SK-N-SH treated with all-trans-retinoic acid at 6 μM for 48 hours (cell line): ENCODE data around the gene GATA5.

Experiments used
- ARNTL ChIP-seq: fragments of 450-650 bp; formaldehyde crosslinking; IDR thresholded peaks from 2 replicates; pipeline ENCODE4 v1.5.0; 2020; ENCODE audit warnings: low read depth, mild to moderate bottlenecking, moderate library complexity, borderline replicate concordance
- BACH2 ChIP-seq: fragments of 250-450 bp; sonication (Bioruptor Pico); IDR thresholded peaks from 2 replicates; pipeline ENCODE4 v1.9.0; 2021; ENCODE audit warnings: mild to moderate bottlenecking, borderline replicate concordance
- CSDC2 ChIP-seq: fragments of 250-450 bp; sonication (Bioruptor Pico); IDR thresholded peaks from 2 replicates; pipeline ENCODE4 v1.5.0; 2020; ENCODE audit warnings: mild to moderate bottlenecking, moderate library complexity
- ESRRG ChIP-seq: fragments of 250-450 bp; sonication (Bioruptor Pico); IDR thresholded peaks from 2 replicates; pipeline ENCODE4 v1.6.1; 2021; ENCODE audit warnings: mild to moderate bottlenecking
- RARB ChIP-seq: fragments of 250-450 bp; sonication (Bioruptor Pico); IDR thresholded peaks from 2 replicates; pipeline ENCODE4 v1.8.0; 2021; ENCODE audit warnings: mild to moderate bottlenecking, moderate library complexity
- SNAI2 ChIP-seq: fragments of 250-450 bp; sonication (Bioruptor Pico); IDR thresholded peaks from 2 replicates; pipeline ENCODE4 v1.5.0; 2020; ENCODE audit warnings: mild to moderate bottlenecking, moderate library complexity
- TOX ChIP-seq: fragments of 250-450 bp; sonication (Bioruptor Pico); IDR thresholded peaks from 2 replicates; pipeline ENCODE4 v1.8.0; 2021; ENCODE audit warnings: mild to moderate bottlenecking, moderate library complexity, borderline replicate concordance
- ZFP3 ChIP-seq: fragments of 250-450 bp; sonication (Bioruptor Pico); IDR thresholded peaks from 2 replicates; pipeline ENCODE4 v1.5.0; 2020; ENCODE audit warnings: mild to moderate bottlenecking, moderate library complexity
- ZFP30 ChIP-seq: fragments of 450-650 bp; formaldehyde crosslinking; IDR thresholded peaks from 2 replicates; pipeline ENCODE4 v1.5.0; 2022; ENCODE audit warnings: mild to moderate bottlenecking, moderate library complexity
- ZNF565 ChIP-seq: fragments of 450-650 bp; formaldehyde crosslinking; conservative IDR thresholded peaks from 2 replicates; pipeline ENCODE4 v1.5.0; 2020; ENCODE audit warnings: low read depth, mild to moderate bottlenecking, moderate library complexity
- ZNF70 ChIP-seq: fragments of 450-650 bp; formaldehyde crosslinking; IDR thresholded peaks from 2 replicates; pipeline ENCODE4 v1.5.0; 2020; ENCODE audit warnings: mild to moderate bottlenecking, moderate library complexity
- TF ChIP-seq, protein P1 (sequence below): fragments of 250-450 bp; sonication (Bioruptor Pico); IDR thresholded peaks from 2 replicates; pipeline ENCODE4 v1.5.1; 2020; ENCODE audit warnings: low read depth, mild to moderate bottlenecking, moderate library complexity
- TF ChIP-seq, protein P2 (sequence below): fragments of 250-450 bp; sonication (Bioruptor Pico); IDR thresholded peaks from 2 replicates; pipeline ENCODE4 v1.8.0; 2020; ENCODE audit warnings: mild to moderate bottlenecking, moderate library complexity, borderline replicate concordance

DNA sequence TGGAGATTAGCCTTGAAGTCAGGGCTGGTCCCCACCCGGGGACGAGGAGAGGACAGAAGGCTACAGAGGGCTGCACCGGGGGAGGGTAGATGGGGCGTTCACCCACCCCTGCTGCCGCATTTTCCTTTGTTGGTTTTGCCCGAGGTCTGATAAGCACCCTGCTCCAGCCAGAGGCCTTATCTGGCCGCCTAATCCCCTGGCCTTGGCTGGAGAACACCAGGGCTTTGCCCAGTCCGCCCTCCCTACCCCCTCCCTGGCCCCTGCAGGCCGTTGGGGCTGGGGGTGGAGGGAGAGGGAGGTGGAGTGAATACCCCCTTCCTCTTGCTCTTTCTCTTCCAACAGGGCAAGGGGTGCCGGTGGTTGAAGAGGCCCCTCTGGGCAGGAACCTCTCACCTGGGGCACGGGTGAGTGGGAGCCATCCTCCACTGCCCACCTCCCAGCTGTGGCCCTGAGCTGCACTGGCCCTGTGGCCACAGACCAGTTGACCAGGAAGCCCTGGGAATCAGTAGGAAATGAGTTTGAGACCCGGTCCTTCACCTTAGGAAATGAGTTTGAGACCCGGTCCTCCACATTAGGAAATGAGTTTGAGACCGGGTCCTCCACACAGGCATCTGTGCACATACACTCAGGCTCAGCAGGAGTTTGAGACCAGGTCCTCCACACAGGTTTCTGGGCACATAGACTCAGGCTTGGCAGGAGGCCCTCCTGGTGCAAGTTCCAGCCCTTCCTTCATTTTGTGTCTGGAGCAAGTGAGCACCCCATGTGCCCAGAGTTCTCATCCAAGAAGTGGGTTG, 12.0 kb upstream of the GATA5 start:
- TF ChIP-seq, protein P1, sequence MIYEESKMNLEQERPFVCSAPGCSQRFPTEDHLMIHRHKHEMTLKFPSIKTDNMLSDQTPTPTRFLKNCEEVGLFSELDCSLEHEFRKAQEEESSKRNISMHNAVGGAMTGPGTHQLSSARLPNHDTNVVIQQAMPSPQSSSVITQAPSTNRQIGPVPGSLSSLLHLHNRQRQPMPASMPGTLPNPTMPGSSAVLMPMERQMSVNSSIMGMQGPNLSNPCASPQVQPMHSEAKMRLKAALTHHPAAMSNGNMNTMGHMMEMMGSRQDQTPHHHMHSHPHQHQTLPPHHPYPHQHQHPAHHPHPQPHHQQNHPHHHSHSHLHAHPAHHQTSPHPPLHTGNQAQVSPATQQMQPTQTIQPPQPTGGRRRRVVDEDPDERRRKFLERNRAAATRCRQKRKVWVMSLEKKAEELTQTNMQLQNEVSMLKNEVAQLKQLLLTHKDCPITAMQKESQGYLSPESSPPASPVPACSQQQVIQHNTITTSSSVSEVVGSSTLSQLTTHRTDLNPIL (CRISPR knock-in tag) = no peak
- TF ChIP-seq, protein P2, sequence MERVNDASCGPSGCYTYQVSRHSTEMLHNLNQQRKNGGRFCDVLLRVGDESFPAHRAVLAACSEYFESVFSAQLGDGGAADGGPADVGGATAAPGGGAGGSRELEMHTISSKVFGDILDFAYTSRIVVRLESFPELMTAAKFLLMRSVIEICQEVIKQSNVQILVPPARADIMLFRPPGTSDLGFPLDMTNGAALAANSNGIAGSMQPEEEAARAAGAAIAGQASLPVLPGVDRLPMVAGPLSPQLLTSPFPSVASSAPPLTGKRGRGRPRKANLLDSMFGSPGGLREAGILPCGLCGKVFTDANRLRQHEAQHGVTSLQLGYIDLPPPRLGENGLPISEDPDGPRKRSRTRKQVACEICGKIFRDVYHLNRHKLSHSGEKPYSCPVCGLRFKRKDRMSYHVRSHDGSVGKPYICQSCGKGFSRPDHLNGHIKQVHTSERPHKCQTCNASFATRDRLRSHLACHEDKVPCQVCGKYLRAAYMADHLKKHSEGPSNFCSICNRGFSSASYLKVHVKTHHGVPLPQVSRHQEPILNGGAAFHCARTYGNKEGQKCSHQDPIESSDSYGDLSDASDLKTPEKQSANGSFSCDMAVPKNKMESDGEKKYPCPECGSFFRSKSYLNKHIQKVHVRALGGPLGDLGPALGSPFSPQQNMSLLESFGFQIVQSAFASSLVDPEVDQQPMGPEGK (CRISPR knock-in tag) = no peak
- TF ChIP-seq ZNF565 (CRISPR knock-in tag) (no peak), ZFP30 (CRISPR knock-in tag) (no peak), CSDC2 (CRISPR knock-in tag) (no peak), ESRRG (CRISPR knock-in tag) (no peak), SNAI2 (CRISPR knock-in tag) (no peak), ZFP3 (CRISPR knock-in tag) (no peak), ARNTL (CRISPR knock-in tag) (no peak), ZNF70 (CRISPR knock-in tag) (no peak), TOX (CRISPR knock-in tag) (no peak), BACH2 (CRISPR knock-in tag) (no peak), RARB (CRISPR knock-in tag) (no peak)
